Measurements from ENCODE around the gene HEPN1. TPM values are rescaled to one million over a fixed set of nuclear protein-coding genes. Genes with fewer than 3 reads are reported as not detected.

The HEPN1 gene
- total RNA-seq, 1 donor from 2014 or later: not detected

GRCh38 chr11:124894606-124895430 lies 24.2 kb upstream of the HEPN1 start:
- H4K20me1 ChIP-seq (ENCODE audit: insufficient read depth, low read length): no peaks in the 10 kb centered on the region
- H3K27ac ChIP-seq (ENCODE audit: low read depth, low read length): no peak overlapping the region
- no peaks in the 10 kb centered on the region for H3K27me3 ChIP-seq (ENCODE audit: insufficient read depth, low read length)
- DNase-seq (ENCODE audit: low read depth) (no peak), FAIRE-seq (no peak)
- no peak overlapping the region for H3K4me3 ChIP-seq (ENCODE audit: insufficient read depth, low read depth, low read length)
- Mint-ChIP-seq H3K27ac (ENCODE audit: unreplicated experiment) (no peak overlapping the region), H3K27me3 (ENCODE audit: low read depth, unreplicated experiment) (peaks cover 44% of the 10 kb centered on the region), H3K9me3 (ENCODE audit: unreplicated experiment) (no peaks in the 10 kb centered on the region), H3K4me1 (ENCODE audit: low read depth, unreplicated experiment) (peaks cover 24% of the 10 kb centered on the region), H3K4me3 (ENCODE audit: unreplicated experiment) (no peak overlapping the region), H3K36me3 (ENCODE audit: low read depth, unreplicated experiment) (no peaks in the 10 kb centered on the region)
- TF ChIP-seq EZH2 (IDR thresholded peaks at IDR 0.05; ENCODE audit: insufficient read depth, low read length) (no peak), CTCF (IDR thresholded peaks at IDR 0.05; ENCODE audit: insufficient read depth, low read depth, low read length) (no peak)
- H3K4me1 ChIP-seq (ENCODE audit: insufficient read depth, low read length): peaks cover 36% of the 10 kb centered on the region
- no peak overlapping the region for H2AFZ ChIP-seq (ENCODE audit: low read depth, low read length)
- H3K79me2 ChIP-seq (ENCODE audit: insufficient read depth, low read length): no peaks in the 10 kb centered on the region
- no peak overlapping the region for H3K9ac ChIP-seq (ENCODE audit: low read length)
- H3K36me3 ChIP-seq (ENCODE audit: insufficient read depth, low read length): no peaks in the 10 kb centered on the region
- no peak overlapping the region for H3K4me2 ChIP-seq (ENCODE audit: low read length)
- no peaks in the 10 kb centered on the region for H3K9me3 ChIP-seq (ENCODE audit: insufficient read depth, low read depth, low read length)

GRCh38 chr11:124895471-124895971 lies 23.5 kb upstream of the HEPN1 start:
- H3K27ac ChIP-seq (ENCODE audit: low read depth, low read length): no peak overlapping the region
- TF ChIP-seq CTCF (IDR thresholded peaks at IDR 0.05; ENCODE audit: insufficient read depth, low read depth, low read length): no peak
- TF ChIP-seq EZH2 (IDR thresholded peaks at IDR 0.05; ENCODE audit: insufficient read depth, low read length): no peak
- Mint-ChIP-seq H3K27ac (ENCODE audit: unreplicated experiment) (no peak overlapping the region), H3K27me3 (ENCODE audit: low read depth, unreplicated experiment) (peaks cover 42% of the 10 kb centered on the region), H3K36me3 (ENCODE audit: low read depth, unreplicated experiment) (no peaks in the 10 kb centered on the region), H3K4me3 (ENCODE audit: unreplicated experiment) (no peak overlapping the region), H3K9me3 (ENCODE audit: unreplicated experiment) (no peaks in the 10 kb centered on the region), H3K4me1 (ENCODE audit: low read depth, unreplicated experiment) (peaks cover 27% of the 10 kb centered on the region)
- no peak overlapping the region for H3K4me2 ChIP-seq (ENCODE audit: low read length)
- H2AFZ ChIP-seq (ENCODE audit: low read depth, low read length): no peak overlapping the region
- H3K4me3 ChIP-seq (ENCODE audit: insufficient read depth, low read depth, low read length): no peak overlapping the region
- no peaks in the 10 kb centered on the region for H3K36me3 ChIP-seq (ENCODE audit: insufficient read depth, low read length)
- peaks cover 43% of the 10 kb centered on the region for H3K4me1 ChIP-seq (ENCODE audit: insufficient read depth, low read length)
- DNase-seq (ENCODE audit: low read depth) (no peak), FAIRE-seq (no peak)
- no peaks in the 10 kb centered on the region for H3K27me3 ChIP-seq (ENCODE audit: insufficient read depth, low read length)
- H3K9me3 ChIP-seq (ENCODE audit: insufficient read depth, low read depth, low read length): no peaks in the 10 kb centered on the region
- no peaks in the 10 kb centered on the region for H4K20me1 ChIP-seq (ENCODE audit: insufficient read depth, low read length)
- no peaks in the 10 kb centered on the region for H3K79me2 ChIP-seq (ENCODE audit: insufficient read depth, low read length)
- no peak overlapping the region for H3K9ac ChIP-seq (ENCODE audit: low read length)
